Activated T-helper 1 cell treated with Interleukin-2 at 50 U/mL for 16 hours (primary cell): ENCODE measurements around the gene LRRC26.
A peak's percentile ranks its signal among the peaks of the same experiment; 100 is the strongest.

ENCODE experiments used
- DNase-seq: peaks from one replicate; pipeline ENCODE4 v3.0.0-alpha.2; 2020; ENCODE audit warnings: low read depth

LRRC26 gene

GRCh38 chr9:137198902-137199283 lies 29.0 kb upstream of the LRRC26 start:
- DNase-seq, result no peak

- DNase-seq, result no peak
Observed at GRCh38 chr9:137198051-137198901, 28.4 kb upstream of the LRRC26 start.

GRCh38 chr9:137195525-137196220 lies 25.8 kb upstream of the LRRC26 start:
- DNase-seq, result no peak

GRCh38 chr9:137194909-137195308 lies 25.1 kb upstream of the LRRC26 start:
- DNase-seq, result no peak

GRCh38 chr9:137194388-137194787 lies 24.5 kb upstream of the LRRC26 start:
- DNase-seq, result no peak

GRCh38 chr9:137193771-137194170 lies 23.9 kb upstream of the LRRC26 start:
- DNase-seq, result no peak

- no peak for DNase-seq
Observed at GRCh38 chr9:137192859-137193258, 23.0 kb upstream of the LRRC26 start.

- no peak for DNase-seq
Observed at GRCh38 chr9:137192448-137192780, 22.6 kb upstream of the LRRC26 start.

GRCh38 chr9:137191691-137192447 lies 22.0 kb upstream of the LRRC26 start:
- no peak for DNase-seq

- DNase-seq, result no peak
Observed at GRCh38 chr9:137191245-137191644, 21.4 kb upstream of the LRRC26 start.

- no peak for DNase-seq
Observed at GRCh38 chr9:137190315-137190856, 20.5 kb upstream of the LRRC26 start.

- DNase-seq, result no peak
Observed at GRCh38 chr9:137189297-137190295, 19.7 kb upstream of the LRRC26 start.

- DNase-seq, result peak; percentile 91
Observed at GRCh38 chr9:137188490-137189296, 18.8 kb upstream of the LRRC26 start, which contains the start of the genes ANAPC2 and SSNA1. Gene ANAPC2, minus strand, starts transcription at chr9:137188560. Its CDS starts 28 bp downstream, at chr9:137188532. Gene SSNA1, plus strand, starts transcription at chr9:137188676. Its CDS starts 51 bp downstream, at chr9:137188727.

- DNase-seq, result no peak
Observed at GRCh38 chr9:137188086-137188489, 18.2 kb upstream of the LRRC26 start.

- no peak for DNase-seq
Observed at GRCh38 chr9:137187386-137187785, 17.5 kb upstream of the LRRC26 start.

GRCh38 chr9:137186385-137186784 lies 16.5 kb upstream of the LRRC26 start:
- no peak for DNase-seq

- DNase-seq, result no peak
Observed at GRCh38 chr9:137185921-137186320, 16.1 kb upstream of the LRRC26 start.

- DNase-seq, result no peak
Observed at GRCh38 chr9:137184881-137185660, 15.2 kb upstream of the LRRC26 start.

GRCh38 chr9:137183980-137184595 lies 14.2 kb upstream of the LRRC26 start:
- no peak for DNase-seq
